ENCODE results near the gene ABCG8.
A peak's percentile ranks its signal among the peaks of the same experiment; 100 is the strongest.
"Not testable (repeated sequence)": the region's sequence is repeated elsewhere in the genome, so short reads cannot be mapped to it uniquely, and the experiment has no call there.

The ABCG8 gene

GRCh38 chr2:43874776-43875451 lies 36.1 kb downstream of the ABCG8 start:
- DNase-seq (ENCODE audit: low spot score) = no peak

- DNase-seq (ENCODE audit: low spot score) = peak; percentile 61
These were observed 39.2 kb downstream of the ABCG8 start for GRCh38 chr2:43877782-43878464.

- DNase-seq (ENCODE audit: low spot score) = no peak
These were observed 40.5 kb downstream of the ABCG8 start for GRCh38 chr2:43879261-43879660.

- DNase-seq (ENCODE audit: low spot score) = no peak
These were observed 41.7 kb downstream of the ABCG8 start for GRCh38 chr2:43880471-43880870.

- DNase-seq (ENCODE audit: low spot score) = no peak
These were observed 42.2 kb downstream of the ABCG8 start for GRCh38 chr2:43880952-43881351.

GRCh38 chr2:43882312-43882711 lies 43.5 kb downstream of the ABCG8 start:
- DNase-seq (ENCODE audit: low spot score) = no peak

- no peak for DNase-seq (ENCODE audit: low spot score)
These were observed 45.9 kb downstream of the ABCG8 start for GRCh38 chr2:43884689-43885088.

- no peak for DNase-seq (ENCODE audit: low spot score)
These were observed 46.4 kb downstream of the ABCG8 start for GRCh38 chr2:43885132-43885632.

GRCh38 chr2:43887176-43887575 lies 48.4 kb downstream of the ABCG8 start:
- no peak for DNase-seq (ENCODE audit: low spot score)

- DNase-seq (ENCODE audit: low spot score) = no peak
These were observed 50.6 kb downstream of the ABCG8 start for GRCh38 chr2:43889416-43889815.

- no peak for DNase-seq (ENCODE audit: low spot score)
These were observed 52.1 kb downstream of the ABCG8 start for GRCh38 chr2:43890855-43891254.

GRCh38 chr2:43894743-43895142 lies 56.0 kb downstream of the ABCG8 start:
- no peak for DNase-seq (ENCODE audit: low spot score)

GRCh38 chr2:43896906-43897305 lies 58.1 kb downstream of the ABCG8 start:
- DNase-seq (ENCODE audit: low spot score) = no peak

GRCh38 chr2:43897492-43897891 lies 58.7 kb downstream of the ABCG8 start:
- no peak for DNase-seq (ENCODE audit: low spot score)

GRCh38 chr2:43898134-43898837 lies 59.5 kb downstream of the ABCG8 start:
- peak; percentile 12 for DNase-seq (ENCODE audit: low spot score)

GRCh38 chr2:43898838-43899346 lies 60.1 kb downstream of the ABCG8 start:
- DNase-seq (ENCODE audit: low spot score) = no peak

GRCh38 chr2:43899589-43899988 lies 60.8 kb downstream of the ABCG8 start:
- DNase-seq (ENCODE audit: low spot score) = no peak

- DNase-seq (ENCODE audit: low spot score) = peak; percentile 42
These were observed 66.6 kb downstream of the ABCG8 start for GRCh38 chr2:43905371-43905803.

GRCh38 chr2:43905871-43906270 lies 67.1 kb downstream of the ABCG8 start:
- no peak for DNase-seq (ENCODE audit: low spot score)

GRCh38 chr2:43906448-43907109 lies 67.8 kb downstream of the ABCG8 start:
- DNase-seq (ENCODE audit: low spot score) = no peak

- DNase-seq (ENCODE audit: low spot score) = not testable (repeated sequence)
These were observed 72.5 kb downstream of the ABCG8 start for GRCh38 chr2:43911136-43911790.

- no peak for DNase-seq (ENCODE audit: low spot score)
These were observed 85.7 kb downstream of the ABCG8 start for GRCh38 chr2:43924463-43924862.
